HG02610 (cell line): ENCODE measurements around the gene UBQLNL.
A peak's percentile ranks its signal among the peaks of the same experiment; 100 is the strongest.

Experiments
- ATAC-seq: cut with Tn5 transposase; IDR thresholded peaks from one replicate; pipeline ENCODE4 v1.9.1; 2021; ENCODE audit warnings: mild to moderate bottlenecking, moderate library complexity; ENCODE audit not compliant: unreplicated experiment

Gene UBQLNL

GRCh38 chr11:5516599-5516998 lies at the start of gene UBQLNL:
Gene UBQLNL (minus strand): TSS chr11:5516699. CDS start chr11:5516441, 258 bp downstream.
- no peak for ATAC-seq

GRCh38 chr11:5564259-5565019 lies 47.9 kb upstream of the UBQLNL start:
- no peak for ATAC-seq

- no peak for ATAC-seq
These were observed 41.3 kb upstream of the UBQLNL start for GRCh38 chr11:5557751-5558150.

- ATAC-seq, result no peak
These were observed 40.2 kb upstream of the UBQLNL start for GRCh38 chr11:5556596-5557188.

GRCh38 chr11:5553343-5553742 lies 36.8 kb upstream of the UBQLNL start:
- no peak for ATAC-seq

- ATAC-seq, result peak; percentile 87
These were observed 34.1 kb upstream of the UBQLNL start for GRCh38 chr11:5550440-5551095.

- no peak for ATAC-seq
These were observed 31.9 kb upstream of the UBQLNL start, which contains the start of gene OR52H1 for GRCh38 chr11:5548440-5548839. Gene OR52H1 (minus strand): TSS chr11:5548540. CDS start chr11:5545505, 3,035 bp downstream.

- no peak for ATAC-seq
These were observed 31.5 kb upstream of the UBQLNL start for GRCh38 chr11:5547982-5548381.

GRCh38 chr11:5546457-5546856 lies 30.0 kb upstream of the UBQLNL start:
- no peak for ATAC-seq

- no peak for ATAC-seq
These were observed 24.9 kb upstream of the UBQLNL start for GRCh38 chr11:5541427-5541826.

- no peak for ATAC-seq
These were observed 20.0 kb upstream of the UBQLNL start for GRCh38 chr11:5536482-5536881.

- no peak for ATAC-seq
These were observed 17.5 kb upstream of the UBQLNL start for GRCh38 chr11:5534046-5534445.

- ATAC-seq, result no peak
These were observed 14.7 kb upstream of the UBQLNL start for GRCh38 chr11:5531053-5531831.

- ATAC-seq, result no peak
These were observed 12.0 kb upstream of the UBQLNL start for GRCh38 chr11:5528495-5528894.

- no peak for ATAC-seq
These were observed 11.2 kb upstream of the UBQLNL start for GRCh38 chr11:5527716-5528115.

- ATAC-seq, result no peak
These were observed 8.3 kb upstream of the UBQLNL start for GRCh38 chr11:5524756-5525155.

- no peak for ATAC-seq
These were observed 5.8 kb upstream of the UBQLNL start for GRCh38 chr11:5522308-5522707.

- no peak for ATAC-seq
These were observed 5.0 kb upstream of the UBQLNL start for GRCh38 chr11:5521540-5521939.

GRCh38 chr11:5514841-5515240 lies 1.7 kb downstream of the UBQLNL start:
- no peak for ATAC-seq

- ATAC-seq, result no peak
These were observed 6.7 kb downstream of the UBQLNL start, which contains the start of gene UBQLN3 for GRCh38 chr11:5509803-5510202. Gene UBQLN3 (minus strand): TSS chr11:5509957. CDS start chr11:5509558, 399 bp downstream.

GRCh38 chr11:5508605-5509004 lies 7.9 kb downstream of the UBQLNL start:
- no peak for ATAC-seq
